SK-N-MC (cell line): ENCODE data around the gene TMEM98.
"Not testable (repeated sequence)": the region's sequence is repeated elsewhere in the genome, so short reads cannot be mapped to it uniquely, and the experiment has no call there.

Experiments
- DNase-seq: peaks from one replicate; pipeline ENCODE4 v3.0.0-alpha.2; 2011; ENCODE audit warnings: low read depth, low spot score
- H3K27ac ChIP-seq: fragments of 200-600 bp; sonication (generic); 2 replicates; pipeline ENCODE4 v1.5.1; 2016; ENCODE audit warnings: mixed run types
- H3K36me3 ChIP-seq: fragments of 200-600 bp; sonication (generic); 2 replicates; pipeline ENCODE4 v1.6.1; 2017; ENCODE audit warnings: antibody characterized with exemption, low read length, mixed read lengths; ENCODE audit not compliant: insufficient read depth
- H3K4me3 ChIP-seq: fragments of 200-600 bp; sonication (generic); 2 replicates; pipeline ENCODE4 v1.5.1; 2016
- H3K9ac ChIP-seq: fragments of 200-600 bp; sonication (generic); 2 replicates; pipeline ENCODE4 v1.8.0; 2017; ENCODE audit warnings: mixed run types, mixed read lengths; ENCODE audit not compliant: insufficient read length
- H3K9me3 ChIP-seq: fragments of 200-600 bp; sonication (generic); 2 replicates; pipeline ENCODE4 v1.6.1; 2017; ENCODE audit warnings: low read depth, mild to moderate bottlenecking, antibody characterized with exemption, low read length, moderate library complexity, mixed read lengths
- EZH2 ChIP-seq: fragments of 200-600 bp; sonication (generic); IDR thresholded peaks from one replicate; pipeline ENCODE4 v1.6.1; 2017; ENCODE audit warnings: antibody characterized with exemption
- FOXP2 ChIP-seq: optimal IDR thresholded peaks from 2 replicates; pipeline ENCODE3; 2011; ENCODE audit warnings: mild to moderate bottlenecking, moderate library complexity; ENCODE audit not compliant: insufficient read depth; ENCODE audit errors: extremely low read length, control extremely low read depth
- POLR2AphosphoS5 ChIP-seq: IDR thresholded peaks from 2 replicates; pipeline ENCODE4 v1.6.1; 2012; ENCODE audit warnings: mild to moderate bottlenecking, low read depth, low read length, borderline replicate concordance

TMEM98 gene

GRCh38 chr17:32909787-32910369, 18.1 kb upstream of the TMEM98 start:
- Histone ChIP-seq H3K9me3 (no peaks in the 10 kb centered on the region), H3K36me3 (no peaks in the 10 kb centered on the region), H3K27ac (no peak overlapping the region), H3K9ac (peak overlapping the region; percentile 36), H3K4me3 (no peak overlapping the region)
- TF ChIP-seq POLR2AphosphoS5, result no peak
- peak; percentile 47 for TF ChIP-seq FOXP2
- DNase-seq, result peak; percentile 81

- no peak overlapping the region for H3K4me3 ChIP-seq
- H3K9ac ChIP-seq, result no peak overlapping the region
- H3K27ac ChIP-seq, result no peak overlapping the region
These were observed 17.2 kb upstream of the TMEM98 start for GRCh38 chr17:32910769-32911168.

GRCh38 chr17:32912218-32912897, 15.6 kb upstream of the TMEM98 start:
- Histone ChIP-seq H3K4me3 (no peak overlapping the region), H3K9ac (no peak overlapping the region), H3K9me3 (no peaks in the 10 kb centered on the region), H3K27ac (no peak overlapping the region), H3K36me3 (no peaks in the 10 kb centered on the region)
- DNase-seq, result no peak
- no peak for TF ChIP-seq FOXP2
- TF ChIP-seq POLR2AphosphoS5, result no peak
- no peak for TF ChIP-seq EZH2

More at GRCh38 chr17:32910769-32911168, 17.2 kb upstream of the TMEM98 start:
- Histone ChIP-seq H3K36me3 (no peaks in the 10 kb centered on the region), H3K9me3 (no peaks in the 10 kb centered on the region)
- TF ChIP-seq FOXP2 (no peak), POLR2AphosphoS5 (no peak), EZH2 (no peak)
- DNase-seq, result no peak

- TF ChIP-seq FOXP2, result no peak
- H3K9me3 ChIP-seq, result no peaks in the 10 kb centered on the region
- H3K36me3 ChIP-seq, result no peaks in the 10 kb centered on the region
- no peak for DNase-seq
- H3K27ac ChIP-seq, result no peak overlapping the region
- H3K9ac ChIP-seq, result no peak overlapping the region
- H3K4me3 ChIP-seq, result no peak overlapping the region
These were observed 14.4 kb upstream of the TMEM98 start for GRCh38 chr17:32913593-32913992.

- Histone ChIP-seq H3K9me3 (no peaks in the 10 kb centered on the region), H3K27ac (no peak overlapping the region), H3K9ac (no peak overlapping the region), H3K4me3 (no peak overlapping the region), H3K36me3 (no peaks in the 10 kb centered on the region)
- no peak for TF ChIP-seq EZH2
- TF ChIP-seq POLR2AphosphoS5, result no peak
- TF ChIP-seq FOXP2, result no peak
- DNase-seq, result no peak
These were observed 13.8 kb upstream of the TMEM98 start for GRCh38 chr17:32914181-32914580.

- Histone ChIP-seq H3K4me3 (no peak overlapping the region), H3K27ac (no peak overlapping the region), H3K36me3 (no peaks in the 10 kb centered on the region), H3K9me3 (no peaks in the 10 kb centered on the region), H3K9ac (no peak overlapping the region)
- TF ChIP-seq EZH2, result no peak
- TF ChIP-seq FOXP2, result no peak
- no peak for TF ChIP-seq POLR2AphosphoS5
- DNase-seq, result no peak
These were observed 12.7 kb upstream of the TMEM98 start for GRCh38 chr17:32915245-32915644.

- TF ChIP-seq POLR2AphosphoS5 (no peak), EZH2 (no peak), FOXP2 (no peak)
- Histone ChIP-seq H3K9me3 (no peaks in the 10 kb centered on the region), H3K9ac (no peak overlapping the region), H3K4me3 (no peak overlapping the region), H3K36me3 (no peaks in the 10 kb centered on the region), H3K27ac (no peak overlapping the region)
- no peak for DNase-seq
These were observed 11.8 kb upstream of the TMEM98 start for GRCh38 chr17:32916134-32916533.

- Histone ChIP-seq H3K4me3 (no peak overlapping the region), H3K9ac (no peak overlapping the region), H3K9me3 (no peaks in the 10 kb centered on the region), H3K36me3 (no peaks in the 10 kb centered on the region), H3K27ac (no peak overlapping the region)
- DNase-seq, result no peak
- TF ChIP-seq FOXP2 (no peak), EZH2 (no peak), POLR2AphosphoS5 (no peak)
These were observed 10.9 kb upstream of the TMEM98 start for GRCh38 chr17:32917081-32917480.

- no peak overlapping the region for H3K4me3 ChIP-seq
- no peak for TF ChIP-seq POLR2AphosphoS5
- no peaks in the 10 kb centered on the region for H3K9me3 ChIP-seq
- no peaks in the 10 kb centered on the region for H3K36me3 ChIP-seq
- no peak overlapping the region for H3K27ac ChIP-seq
- DNase-seq, result no peak
- no peak overlapping the region for H3K9ac ChIP-seq
These were observed 10.1 kb upstream of the TMEM98 start for GRCh38 chr17:32917842-32918241.

- not testable (repeated sequence) for DNase-seq, H3K9ac ChIP-seq, H3K27ac ChIP-seq, H3K9me3 ChIP-seq, H3K4me3 ChIP-seq, H3K36me3 ChIP-seq
These were observed 8.1 kb upstream of the TMEM98 start for GRCh38 chr17:32919876-32920275.
